MCF 10A (cell line): ENCODE data around the gene FILIP1. TPM values are rescaled to one million over a fixed set of nuclear protein-coding genes. Genes with fewer than 3 reads are reported as not detected.

Experiments used
- BruUV-seq: library from RNA; stranded (reverse); fragments of 400-500 nt; replicated peaks from 2 replicates; lab custom pipeline; 2021; lab: Mats Ljungman, UMichigan
- CTCF ChIA-PET: fragments of 300-600 bp; sonication (Branson Sonifier 250); formaldehyde crosslinking; extraction: SDS; loops from one replicate; lab custom pipeline; 2021; ENCODE audit warnings: antibody characterized with exemption, inconsistent platforms; lab: Yijun Ruan, JAX
- POLR2A ChIA-PET: fragments of 300-600, 350-650 bp; sonication (Branson Sonifier 250); formaldehyde crosslinking; extraction: SDS; loops from one replicate; lab custom pipeline; 2020; ENCODE audit warnings: antibody characterized with exemption, inconsistent platforms; lab: Yijun Ruan, JAX
- DNase-seq: peaks from one replicate; pipeline ENCODE4 v3.0.0-alpha.2; 2018; ENCODE audit not compliant: unreplicated experiment
- H3K27ac Mint-ChIP-seq: one replicate; pipeline ENCODE4 v1.8.0; 2022; ENCODE audit warnings: mild to moderate bottlenecking, low read depth, mixed read lengths; ENCODE audit not compliant: unreplicated experiment
- H3K27me3 Mint-ChIP-seq: one replicate; pipeline ENCODE4 v1.8.0; 2022; ENCODE audit warnings: mixed read lengths; ENCODE audit not compliant: insufficient read depth, unreplicated experiment
- H3K36me3 Mint-ChIP-seq: one replicate; pipeline ENCODE4 v1.8.0; 2022; ENCODE audit warnings: mild to moderate bottlenecking, moderate library complexity, mixed read lengths; ENCODE audit not compliant: insufficient read depth, unreplicated experiment
- H3K4me1 Mint-ChIP-seq: one replicate; pipeline ENCODE4 v1.8.0; 2022; ENCODE audit warnings: mixed read lengths; ENCODE audit not compliant: insufficient read depth, unreplicated experiment
- H3K4me3 Mint-ChIP-seq: one replicate; pipeline ENCODE4 v1.8.0; 2022; ENCODE audit warnings: mild to moderate bottlenecking, moderate library complexity, mixed read lengths; ENCODE audit not compliant: unreplicated experiment
- H3K9me3 Mint-ChIP-seq: one replicate; pipeline ENCODE4 v1.8.0; 2022; ENCODE audit warnings: mixed read lengths; ENCODE audit not compliant: unreplicated experiment
- CTCF ChIP-seq: fragments of 200-600 bp; IDR thresholded peaks from one replicate; pipeline ENCODE4 v1.8.0; 2022; ENCODE audit warnings: antibody characterized with exemption, mild to moderate bottlenecking; ENCODE audit not compliant: unreplicated experiment
- intact Hi-C: fragments of 100-400 bp; cut with micrococcal nuclease; formaldehyde crosslinking; loops from 2 replicates; pipeline ENCODE4 v1.14.1; 2022
- total RNA-seq: library from RNA; stranded (reverse); gene quantifications from 2 replicates; pipeline ENCODE4 v1.2.3, GENCODE V29; 2022

FILIP1 gene
- total RNA-seq, 1 experiment from 2014 or later = 0.14 TPM

GRCh38 chr6:75498862-75499261 lies 5.3 kb upstream of the FILIP1 start:
- no peaks in the 10 kb centered on the region for H3K4me1 Mint-ChIP-seq
- H3K4me3 Mint-ChIP-seq = no peak overlapping the region
- ChIA-PET POLR2A (no interaction called here), CTCF (interaction anchor here (0.6 kb wide), 1 partner anchor 297 kb away, joined by 3 read pairs; no protein-coding TSS in a partner anchor)
- no peak overlapping the region for H3K27ac Mint-ChIP-seq
- intact Hi-C loops = no loop called here
- no peaks in the 10 kb centered on the region for H3K27me3 Mint-ChIP-seq
- no peak for DNase-seq
- no peak for TF ChIP-seq CTCF
- H3K9me3 Mint-ChIP-seq = no peaks in the 10 kb centered on the region
- H3K36me3 Mint-ChIP-seq = no peaks in the 10 kb centered on the region
- no TSS peak for BruUV-seq

GRCh38 chr6:75497994-75498393 lies 4.4 kb upstream of the FILIP1 start:
- no TSS peak for BruUV-seq
- H3K27me3 Mint-ChIP-seq = no peaks in the 10 kb centered on the region
- no peak for TF ChIP-seq CTCF
- intact Hi-C loops = no loop called here
- no peaks in the 10 kb centered on the region for H3K36me3 Mint-ChIP-seq
- H3K4me1 Mint-ChIP-seq = no peaks in the 10 kb centered on the region
- no peak overlapping the region for H3K27ac Mint-ChIP-seq
- ChIA-PET CTCF (interaction anchor here (0.5 kb wide), 1 partner anchor 10 kb away, joined by 3 read pairs; no protein-coding TSS in a partner anchor), POLR2A (no interaction called here)
- H3K4me3 Mint-ChIP-seq = no peak overlapping the region
- H3K9me3 Mint-ChIP-seq = no peaks in the 10 kb centered on the region
- DNase-seq = no peak

GRCh38 chr6:75495011-75495410 lies 1.4 kb upstream of the FILIP1 start:
- DNase-seq = no peak
- no peaks in the 10 kb centered on the region for H3K27me3 Mint-ChIP-seq
- no peak overlapping the region for H3K4me3 Mint-ChIP-seq
- POLR2A ChIA-PET = no interaction called here
- CTCF ChIA-PET = interaction anchor here (0.6 to 1.1 kb wide), 3 partner anchors 9 to 220 kb away, joined by 3 to 7 read pairs (median 3); no protein-coding TSS in a partner anchor
- H3K36me3 Mint-ChIP-seq = no peaks in the 10 kb centered on the region
- no peaks in the 10 kb centered on the region for H3K9me3 Mint-ChIP-seq
- no peak overlapping the region for H3K27ac Mint-ChIP-seq
- no peaks in the 10 kb centered on the region for H3K4me1 Mint-ChIP-seq
- intact Hi-C loops = no loop called here
- no peak for TF ChIP-seq CTCF
- BruUV-seq = no TSS peak

GRCh38 chr6:75494290-75494689 lies 690 bp upstream of the FILIP1 start:
- H3K27ac Mint-ChIP-seq = no peak overlapping the region
- H3K4me3 Mint-ChIP-seq = no peak overlapping the region
- H3K36me3 Mint-ChIP-seq = no peaks in the 10 kb centered on the region
- no peak for TF ChIP-seq CTCF
- CTCF ChIA-PET = interaction anchor here (1.1 kb wide), 1 partner anchor 18 kb away, joined by 4 read pairs; no protein-coding TSS in a partner anchor
- BruUV-seq = no TSS peak
- no peaks in the 10 kb centered on the region for H3K9me3 Mint-ChIP-seq
- DNase-seq = no peak
- H3K4me1 Mint-ChIP-seq = no peaks in the 10 kb centered on the region
- H3K27me3 Mint-ChIP-seq = no peaks in the 10 kb centered on the region
- intact Hi-C loops = no loop called here
- POLR2A ChIA-PET = no interaction called here
